K562 (cell line): ENCODE data around the gene CZIB. TPM values are rescaled to one million over a fixed set of nuclear protein-coding genes. Genes with fewer than 3 reads are reported as not detected.

ENCODE experiments used
- ATF1 ChIP-seq, 2 experiments: fragments of 450-650 bp in 1 of 2; IDR thresholded peaks; 2 replicates each; pipeline ENCODE4 v1.6.1; 2016; ENCODE audit warnings: missing compliant biosample characterization in 1 of 2, missing genetic modification characterization in 1 of 2
- BACH1 ChIP-seq: fragments of 200-800 bp; sonication (Bioruptor generic); IDR thresholded peaks from 2 replicates; pipeline ENCODE4 v1.6.1; 2016; ENCODE audit warnings: missing genetic modification characterization, missing compliant biosample characterization
- FOXK2 ChIP-seq, 2 experiments: fragments of 450-650 bp; IDR thresholded peaks in 1 of 2; conservative IDR thresholded peaks in 1 of 2; 2 replicates each; pipeline ENCODE4 v1.6.1; 2016; ENCODE audit warnings: low read depth in 2 of 2, mild to moderate bottlenecking in 1 of 2
- IRF1 ChIP-seq: sonication (generic); formaldehyde crosslinking; IDR thresholded peaks from 2 replicates; pipeline ENCODE4 v1.8.0; 2022; ENCODE audit warnings: missing genetic modification reagents, mild to moderate bottlenecking, borderline replicate concordance
- IRF2 ChIP-seq: sonication (generic); formaldehyde crosslinking; IDR thresholded peaks from 2 replicates; pipeline ENCODE4 v1.8.1; 2022; ENCODE audit warnings: mild to moderate bottlenecking, missing genetic modification reagents
- MYBL2 ChIP-seq, 2 experiments: fragments of 450-650 bp in 1 of 2; sonication (generic) in 1 of 2; formaldehyde crosslinking in 1 of 2; IDR thresholded peaks; 2 replicates each; pipeline versions ENCODE4 v1.6.1 to v1.8.1; 2017 to 2022; ENCODE audit warnings: borderline replicate concordance in 1 of 2, inconsistent platforms in 1 of 2, low read depth in 1 of 2, mild to moderate bottlenecking in 1 of 2, missing genetic modification reagents in 1 of 2, moderate library complexity in 1 of 2
- NRF1 ChIP-seq, 2 experiments: fragments of 450-650 bp; IDR thresholded peaks in 1 of 2; conservative IDR thresholded peaks in 1 of 2; 2 replicates each; pipeline ENCODE4 v1.6.1; 2014; ENCODE audit warnings: mild to moderate bottlenecking in 2 of 2
- PURB ChIP-seq: sonication (generic); formaldehyde crosslinking; IDR thresholded peaks from 2 replicates; pipeline ENCODE4 v1.9.0; 2021; ENCODE audit warnings: low read depth, mild to moderate bottlenecking, missing genetic modification reagents
- RCOR1 ChIP-seq, 2 experiments: IDR thresholded peaks; 2 replicates each; pipeline ENCODE4 v1.6.1; 2012; ENCODE audit warnings: low read depth in 2 of 2, low read length in 2 of 2, borderline replicate concordance in 1 of 2, improper control_type of control experiment in 1 of 2
- SMC3 ChIP-seq: conservative IDR thresholded peaks from 2 replicates; pipeline ENCODE4 v1.6.1; 2011; ENCODE audit warnings: low read depth, low read length, improper control_type of control experiment; ENCODE audit not compliant: insufficient read depth
- TFAP4 ChIP-seq: sonication (generic); formaldehyde crosslinking; IDR thresholded peaks from 2 replicates; pipeline ENCODE4 v1.8.0; 2022; ENCODE audit warnings: missing genetic modification reagents, mild to moderate bottlenecking, moderate library complexity, borderline replicate concordance
- THRA ChIP-seq: fragments of 450-650 bp; IDR thresholded peaks from 2 replicates; pipeline ENCODE4 v1.6.1; 2017; ENCODE audit warnings: mild to moderate bottlenecking, moderate library complexity
- ZNF217 ChIP-seq: sonication (generic); formaldehyde crosslinking; IDR thresholded peaks from 2 replicates; pipeline ENCODE4 v1.8.0; 2022; ENCODE audit warnings: mild to moderate bottlenecking, missing genetic modification reagents
- ZNF431 ChIP-seq: sonication (generic); formaldehyde crosslinking; IDR thresholded peaks from 2 replicates; pipeline ENCODE4 v1.8.0; 2022; ENCODE audit warnings: mild to moderate bottlenecking, missing genetic modification reagents
- ZNF449 ChIP-seq: fragments of 250-450 bp; sonication (Bioruptor Pico); IDR thresholded peaks from 2 replicates; pipeline ENCODE4 v1.8.0; 2022; ENCODE audit warnings: moderate library complexity, mild to moderate bottlenecking, inconsistent platforms
- ZNF707 ChIP-seq: fragments of 250-450 bp; sonication (Bioruptor Pico); conservative IDR thresholded peaks from 2 replicates; pipeline ENCODE4 v1.8.0; 2022; ENCODE audit warnings: inconsistent platforms, mild to moderate bottlenecking, moderate library complexity
- polyA plus RNA-seq, 8 experiments: library from polyadenylated mRNA; depleted of rRNA in 4 of 8; stranded (reverse) in 5 of 8; unstranded in 3 of 8; fragments of >200 nt; fragmentation: Nextera tagmentation in 2 of 8; fragmentation: Illumina TruSeq in 1 of 8; extraction: Ambion mirVana in 2 of 8; extraction: Trizol in 1 of 8; gene quantifications; 2 replicates each; pipeline versions ENCODE4 v1.2.1 to v1.2.3, GENCODE V29; 2011 to 2014; ENCODE audit warnings: inconsistent platforms in 1 of 8, missing spikeins in 1 of 8
- total RNA-seq, 7 experiments: library from RNA; depleted of rRNA in 6 of 7; stranded (reverse); fragments of >200 nt in 6 of 7; fragmentation: Illumina TruSeq in 2 of 7; extraction: Trizol in 2 of 7; gene quantifications; 2 replicates each; pipeline versions ENCODE4 v1.2.1 to v1.2.3, GENCODE V29; 2011 to 2021; ENCODE audit warnings: low replicate concordance in 1 of 7
- TF ChIP-seq, protein P1 (sequence below): sonication (generic); formaldehyde crosslinking; IDR thresholded peaks from 2 replicates; pipeline ENCODE4 v1.8.1; 2023; ENCODE audit warnings: mild to moderate bottlenecking, missing genetic modification reagents, moderate library complexity
- TF ChIP-seq, protein P2 (sequence below): fragments of 450-650 bp; IDR thresholded peaks from 2 replicates; pipeline ENCODE4 v1.7.1; 2018; ENCODE audit warnings: mild to moderate bottlenecking, low read depth; ENCODE audit not compliant: partially characterized antibody

Gene CZIB
- total and polyA plus RNA-seq, 9 of the 15 experiments (the other 6 are each of a cell fraction or from before 2014, with no cell fraction given) = 52.6 to 111 (median 80.0) TPM

- TF ChIP-seq, protein P1, sequence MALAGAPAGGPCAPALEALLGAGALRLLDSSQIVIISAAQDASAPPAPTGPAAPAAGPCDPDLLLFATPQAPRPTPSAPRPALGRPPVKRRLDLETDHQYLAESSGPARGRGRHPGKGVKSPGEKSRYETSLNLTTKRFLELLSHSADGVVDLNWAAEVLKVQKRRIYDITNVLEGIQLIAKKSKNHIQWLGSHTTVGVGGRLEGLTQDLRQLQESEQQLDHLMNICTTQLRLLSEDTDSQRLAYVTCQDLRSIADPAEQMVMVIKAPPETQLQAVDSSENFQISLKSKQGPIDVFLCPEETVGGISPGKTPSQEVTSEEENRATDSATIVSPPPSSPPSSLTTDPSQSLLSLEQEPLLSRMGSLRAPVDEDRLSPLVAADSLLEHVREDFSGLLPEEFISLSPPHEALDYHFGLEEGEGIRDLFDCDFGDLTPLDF (CRISPR knock-in tag) = no peak
- TF ChIP-seq ATF1 (CRISPR knock-in tag; IDR thresholded peaks at IDR 0.05) = no peak
- peak; percentile 41; the same call in 1 of the 2 replicates for TF ChIP-seq ATF1 (tag; IDR thresholded peaks at IDR 0.05)
- no peak for TF ChIP-seq ZNF449 (CRISPR knock-in tag)
- TF ChIP-seq ZNF217 (CRISPR knock-in tag) = no peak
- TF ChIP-seq PURB (CRISPR knock-in tag) = no peak
- TF ChIP-seq BACH1 (tag) = no peak
- TF ChIP-seq, protein P2, sequence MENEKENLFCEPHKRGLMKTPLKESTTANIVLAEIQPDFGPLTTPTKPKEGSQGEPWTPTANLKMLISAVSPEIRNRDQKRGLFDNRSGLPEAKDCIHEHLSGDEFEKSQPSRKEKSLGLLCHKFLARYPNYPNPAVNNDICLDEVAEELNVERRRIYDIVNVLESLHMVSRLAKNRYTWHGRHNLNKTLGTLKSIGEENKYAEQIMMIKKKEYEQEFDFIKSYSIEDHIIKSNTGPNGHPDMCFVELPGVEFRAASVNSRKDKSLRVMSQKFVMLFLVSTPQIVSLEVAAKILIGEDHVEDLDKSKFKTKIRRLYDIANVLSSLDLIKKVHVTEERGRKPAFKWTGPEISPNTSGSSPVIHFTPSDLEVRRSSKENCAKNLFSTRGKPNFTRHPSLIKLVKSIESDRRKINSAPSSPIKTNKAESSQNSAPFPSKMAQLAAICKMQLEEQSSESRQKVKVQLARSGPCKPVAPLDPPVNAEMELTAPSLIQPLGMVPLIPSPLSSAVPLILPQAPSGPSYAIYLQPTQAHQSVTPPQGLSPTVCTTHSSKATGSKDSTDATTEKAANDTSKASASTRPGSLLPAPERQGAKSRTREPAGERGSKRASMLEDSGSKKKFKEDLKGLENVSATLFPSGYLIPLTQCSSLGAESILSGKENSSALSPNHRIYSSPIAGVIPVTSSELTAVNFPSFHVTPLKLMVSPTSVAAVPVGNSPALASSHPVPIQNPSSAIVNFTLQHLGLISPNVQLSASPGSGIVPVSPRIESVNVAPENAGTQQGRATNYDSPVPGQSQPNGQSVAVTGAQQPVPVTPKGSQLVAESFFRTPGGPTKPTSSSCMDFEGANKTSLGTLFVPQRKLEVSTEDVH = no peak
- no peak for TF ChIP-seq FOXK2 (conservative IDR thresholded peaks at IDR 0.05 in 1 of 2, IDR thresholded peaks at IDR 0.05 in 1 of 2; ENCODE audit: low read depth in 2 of 2)
- no peak for TF ChIP-seq IRF2 (CRISPR knock-in tag)
- TF ChIP-seq IRF1 (CRISPR knock-in tag) = no peak
- TF ChIP-seq ZNF431 = no peak
- no peak for TF ChIP-seq NRF1 (conservative IDR thresholded peaks at IDR 0.05 in 1 of 2, IDR thresholded peaks at IDR 0.05 in 1 of 2)
- peak; percentile 73 for TF ChIP-seq SMC3
- peak in 1 of 2 experiments; percentile 52; a peak in 1 of 4 replicates for TF ChIP-seq RCOR1 (IDR thresholded peaks at IDR 0.05; ENCODE audit: borderline replicate concordance in 1 of 2, low read depth in 2 of 2, low read length in 2 of 2)
- no peak for TF ChIP-seq TFAP4 (CRISPR knock-in tag)
- no peak for TF ChIP-seq ZNF707 (CRISPR knock-in tag)
- TF ChIP-seq THRA = no peak
- TF ChIP-seq MYBL2 (IDR thresholded peaks at IDR 0.05; ENCODE audit: low read depth) = no peak
- no peak for TF ChIP-seq MYBL2 (CRISPR knock-in tag; IDR thresholded peaks at IDR 0.05; ENCODE audit: borderline replicate concordance)
Observed at GRCh38 chr1:53182111-53182593, 38.3 kb downstream of the CZIB start (continued).
